ENCODE results near the gene CAPN15.

DNA sequence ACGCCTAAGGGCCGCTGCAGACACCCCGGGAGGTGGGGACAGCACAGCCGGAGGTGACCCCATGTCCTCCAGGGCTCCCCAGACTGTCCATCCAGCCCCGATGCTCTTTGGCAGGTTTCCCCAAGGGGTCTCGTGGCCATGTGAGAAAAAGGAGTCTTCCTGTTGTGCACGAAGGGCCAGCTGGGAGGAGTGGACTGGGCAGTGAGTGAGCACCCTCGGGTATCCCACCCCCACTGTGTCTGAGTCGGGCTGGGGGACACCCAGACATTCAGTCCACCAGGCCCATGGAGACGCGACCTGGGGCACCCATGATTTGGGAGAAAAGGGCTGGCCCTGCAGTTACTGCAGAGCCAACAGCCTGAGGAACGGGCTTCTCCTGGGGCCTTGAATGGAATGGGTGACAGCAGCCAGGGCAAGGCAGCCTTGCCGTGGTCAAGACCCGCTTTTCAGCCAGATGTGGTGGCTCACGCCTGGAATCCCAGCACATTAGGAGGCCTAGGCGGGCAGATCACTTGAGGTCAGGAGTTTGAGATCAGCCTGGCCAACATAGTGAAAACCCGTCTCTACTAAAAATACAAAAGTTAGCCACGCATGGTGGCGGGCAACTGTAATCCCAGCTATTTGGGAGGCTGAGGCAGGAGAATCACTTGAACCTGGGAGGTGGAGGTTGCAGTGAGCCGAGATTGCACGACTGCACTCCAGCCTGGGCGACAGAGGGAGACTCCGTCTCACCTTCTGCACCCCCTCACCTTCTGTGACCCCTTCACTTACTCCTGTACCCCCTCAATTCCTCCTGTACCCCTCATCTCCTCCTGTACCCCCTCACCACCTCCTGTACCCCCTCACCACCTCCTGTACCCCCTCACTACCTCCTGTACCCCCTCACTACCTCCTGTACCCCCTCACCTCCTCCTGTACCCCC, 24.1 kb upstream of the CAPN15 start:
- TF ChIP-seq POLR2A (IDR thresholded peaks at IDR 0.05; ENCODE audit: low read depth) (no peak), CTCF (IDR thresholded peaks at IDR 0.05) (no peak), POLR2AphosphoS5 (IDR thresholded peaks at IDR 0.05) (no peak)

Measured in esophagus muscularis mucosa (tissue), 3 donors.